Hepatocyte (in vitro differentiated cells): ENCODE results near the gene RPH3AL. TPM values are rescaled to one million over a fixed set of nuclear protein-coding genes. Genes with fewer than 3 reads are reported as not detected.

Source experiments
- DNase-seq: peaks from one replicate; pipeline ENCODE4 v3.0.0-alpha.2; 2016; ENCODE audit warnings: low spot score
- H2AFZ ChIP-seq: fragments of 200-600 bp; sonication (generic); 2 replicates; pipeline ENCODE4 v1.6.0; 2016; ENCODE audit warnings: antibody characterized with exemption, mild to moderate bottlenecking
- H3K27ac ChIP-seq: fragments of 200-600 bp; sonication (generic); 2 replicates; pipeline ENCODE4 v1.5.1; 2016; ENCODE audit warnings: mild to moderate bottlenecking
- H3K27me3 ChIP-seq: fragments of 200-600 bp; sonication (generic); 2 replicates; pipeline ENCODE4 v1.6.1; 2016
- H3K36me3 ChIP-seq: fragments of 200-600 bp; sonication (generic); replicated peaks from 2 replicates; pipeline ENCODE4 v1.5.1; 2016; ENCODE audit warnings: low read depth; ENCODE audit not compliant: insufficient read depth
- H3K4me1 ChIP-seq: fragments of 200-600 bp; sonication (generic); 2 replicates; pipeline ENCODE4 v1.5.1; 2016; ENCODE audit warnings: mild to moderate bottlenecking, moderate library complexity; ENCODE audit not compliant: insufficient read depth
- H3K4me2 ChIP-seq: fragments of 200-600 bp; sonication (generic); 2 replicates; pipeline ENCODE4 v1.6.0; 2016
- H3K4me3 ChIP-seq: fragments of 200-600 bp; sonication (generic); 2 replicates; pipeline ENCODE4 v1.5.1; 2016; ENCODE audit warnings: mild to moderate bottlenecking
- H3K79me2 ChIP-seq: fragments of 200-600 bp; sonication (generic); 2 replicates; pipeline ENCODE4 v1.6.0; 2017; ENCODE audit warnings: mild to moderate bottlenecking
- H3K9me2 ChIP-seq: fragments of 200-600 bp; sonication (generic); replicated peaks from 2 replicates; pipeline ENCODE4 v1.6.0; 2017; ENCODE audit warnings: mild to moderate bottlenecking; ENCODE audit not compliant: insufficient read depth
- H3K9me3 ChIP-seq: fragments of 200-600 bp; sonication (generic); 2 replicates; pipeline ENCODE4 v1.5.1; 2016; ENCODE audit warnings: low read depth, mild to moderate bottlenecking
- H4K20me1 ChIP-seq: fragments of 200-600 bp; sonication (generic); 2 replicates; pipeline ENCODE4 v1.6.0; 2016; ENCODE audit warnings: mild to moderate bottlenecking; ENCODE audit not compliant: insufficient read depth, poor library complexity, severe bottlenecking
- CTCF ChIP-seq: fragments of 200-600 bp; sonication (generic); IDR thresholded peaks from 2 replicates; pipeline ENCODE4 v1.5.1; 2016; ENCODE audit warnings: antibody characterized with exemption, mild to moderate bottlenecking; ENCODE audit not compliant: poor library complexity
- EZH2 ChIP-seq: fragments of 200-600 bp; sonication (generic); IDR thresholded peaks from 2 replicates; pipeline ENCODE4 v1.6.1; 2016; ENCODE audit warnings: antibody characterized with exemption, mild to moderate bottlenecking, borderline replicate concordance
- EZH2phosphoT487 ChIP-seq: fragments of 200-600 bp; sonication (generic); IDR thresholded peaks from one replicate; pipeline ENCODE4 v1.6.1; 2018; ENCODE audit warnings: antibody characterized with exemption, mild to moderate bottlenecking, low read depth, moderate library complexity; ENCODE audit not compliant: unreplicated experiment, severe bottlenecking
- WGBS: methylation state at CpG from one replicate; pipeline ENCODE4 v1.1.6; 2016; ENCODE audit warnings: low lambda C conversion rate; ENCODE audit errors: missing lambda C conversion rate; 5-methylcytosine and 5-hydroxymethylcytosine counted together
- polyA plus RNA-seq: library from polyadenylated mRNA; unstranded; fragments of >200 nt; fragmentation: Nextera tagmentation; extraction: Ambion mirVana; gene quantifications from 2 replicates; pipeline ENCODE4 v1.2.1, GENCODE V29; 2016
- total RNA-seq: library from RNA; depleted of rRNA; stranded (reverse); fragments of >200 nt; gene quantifications from 2 replicates; pipeline ENCODE4 v1.2.3, GENCODE V29; 2014

Gene RPH3AL
- total and polyA plus RNA-seq, 2 experiments from 2014 or later: 7.0 to 7.6 TPM

DNA sequence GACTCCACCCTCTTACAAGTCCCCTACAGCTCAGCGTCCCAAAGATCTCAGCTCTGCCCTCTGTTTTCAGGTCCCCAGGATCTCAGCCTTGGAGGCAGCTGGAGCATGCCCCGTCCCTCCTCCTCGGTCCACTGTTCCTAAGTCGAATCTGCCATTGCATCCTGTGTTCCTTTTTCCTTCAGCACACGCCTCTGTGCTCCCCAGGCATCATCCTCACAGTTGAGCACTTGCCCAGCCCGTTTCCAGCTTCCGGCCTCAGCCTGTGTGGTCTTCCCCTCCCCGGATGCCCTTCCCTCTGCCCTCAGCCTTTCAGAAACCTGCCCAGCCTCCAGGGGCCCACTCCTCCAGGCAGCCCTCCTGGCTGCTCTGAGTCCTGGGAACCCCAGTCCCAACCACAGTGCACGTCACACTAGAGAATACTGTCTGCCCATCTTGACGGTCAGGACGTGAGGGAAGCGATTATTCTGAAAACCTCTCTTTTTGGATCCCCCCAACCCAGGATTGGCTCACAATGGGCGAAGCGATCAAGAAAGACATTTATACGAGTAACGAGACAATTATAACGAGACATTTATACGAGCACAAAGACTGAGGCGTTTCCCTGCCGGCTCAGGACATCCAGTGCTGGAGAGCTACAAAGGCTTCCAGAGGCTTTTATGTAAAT, 41.4 kb downstream of the RPH3AL start:
- H3K9me2 ChIP-seq: no peaks in the 10 kb centered on the region
- H3K27ac ChIP-seq: no peak overlapping the region
- no peak overlapping the region for H3K4me2 ChIP-seq
- no peak overlapping the region for H2AFZ ChIP-seq
- H3K79me2 ChIP-seq: no peaks in the 10 kb centered on the region
- no peaks in the 10 kb centered on the region for H4K20me1 ChIP-seq
- no peak overlapping the region for H3K4me3 ChIP-seq
- H3K9me3 ChIP-seq: no peaks in the 10 kb centered on the region
- no peaks in the 10 kb centered on the region for H3K4me1 ChIP-seq
- no peak for DNase-seq
- no peaks in the 10 kb centered on the region for H3K36me3 ChIP-seq
- TF ChIP-seq EZH2: no peak
- TF ChIP-seq EZH2phosphoT487: no peak
- no peaks in the 10 kb centered on the region for H3K27me3 ChIP-seq
- WGBS: 86% methylated on average over 20 of the region's 20 CpGs

DNA sequence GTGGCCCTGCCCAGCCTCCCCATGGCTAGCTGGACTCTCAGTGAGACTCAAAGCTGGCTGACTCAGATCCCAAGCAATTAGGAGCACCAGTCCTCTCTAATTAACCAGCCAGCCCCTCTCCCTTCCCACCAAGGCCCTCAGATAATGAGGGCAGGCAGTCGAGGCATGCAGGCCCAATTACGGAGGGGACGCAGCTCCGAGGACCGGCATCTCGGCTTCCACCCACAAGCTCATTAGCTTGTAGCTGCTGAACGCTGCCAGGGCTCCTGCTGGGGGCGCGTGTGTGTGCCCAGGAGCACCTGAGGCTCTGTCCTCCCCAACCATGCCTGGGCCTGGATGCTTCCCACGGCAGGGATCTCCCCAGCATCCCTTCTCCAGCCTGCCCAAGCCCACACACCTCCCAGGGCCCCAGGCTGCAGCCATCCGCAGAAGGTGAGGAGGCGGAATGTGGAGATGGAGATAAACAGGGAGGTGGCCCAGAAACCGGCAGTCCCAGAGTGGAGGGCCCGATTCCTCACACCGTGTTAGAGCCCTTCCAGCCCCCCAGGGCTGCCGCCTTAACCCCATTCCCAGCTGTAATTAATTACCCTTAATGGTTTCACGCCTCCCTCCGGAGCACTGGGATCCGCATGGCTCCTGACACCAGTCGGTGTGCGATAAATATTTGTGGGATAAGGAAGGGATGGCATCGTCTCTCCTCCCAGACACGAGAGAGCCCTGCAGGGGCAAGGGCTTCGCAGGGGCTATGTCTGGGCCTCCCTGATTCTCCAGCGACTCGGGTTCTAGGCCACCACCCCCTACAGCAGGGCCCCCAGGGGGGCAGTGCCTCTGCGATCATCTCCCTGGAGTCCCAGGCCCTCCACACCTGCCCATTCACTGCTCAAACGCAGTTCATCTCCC, 42.2 kb downstream of the RPH3AL start:
- no peaks in the 10 kb centered on the region for H3K27me3 ChIP-seq
- no peak for DNase-seq
- no peak overlapping the region for H2AFZ ChIP-seq
- TF ChIP-seq EZH2 (no peak), CTCF (no peak), EZH2phosphoT487 (no peak)
- no peaks in the 10 kb centered on the region for H3K36me3 ChIP-seq
- 80% methylated on average over 28 of the region's 28 CpGs for WGBS
- no peaks in the 10 kb centered on the region for H4K20me1 ChIP-seq
- H3K9me2 ChIP-seq: no peaks in the 10 kb centered on the region
- H3K79me2 ChIP-seq: no peaks in the 10 kb centered on the region
- no peak overlapping the region for H3K27ac ChIP-seq
- no peak overlapping the region for H3K4me3 ChIP-seq
- H3K4me1 ChIP-seq: no peaks in the 10 kb centered on the region
- H3K4me2 ChIP-seq: no peak overlapping the region
- no peaks in the 10 kb centered on the region for H3K9me3 ChIP-seq

DNA sequence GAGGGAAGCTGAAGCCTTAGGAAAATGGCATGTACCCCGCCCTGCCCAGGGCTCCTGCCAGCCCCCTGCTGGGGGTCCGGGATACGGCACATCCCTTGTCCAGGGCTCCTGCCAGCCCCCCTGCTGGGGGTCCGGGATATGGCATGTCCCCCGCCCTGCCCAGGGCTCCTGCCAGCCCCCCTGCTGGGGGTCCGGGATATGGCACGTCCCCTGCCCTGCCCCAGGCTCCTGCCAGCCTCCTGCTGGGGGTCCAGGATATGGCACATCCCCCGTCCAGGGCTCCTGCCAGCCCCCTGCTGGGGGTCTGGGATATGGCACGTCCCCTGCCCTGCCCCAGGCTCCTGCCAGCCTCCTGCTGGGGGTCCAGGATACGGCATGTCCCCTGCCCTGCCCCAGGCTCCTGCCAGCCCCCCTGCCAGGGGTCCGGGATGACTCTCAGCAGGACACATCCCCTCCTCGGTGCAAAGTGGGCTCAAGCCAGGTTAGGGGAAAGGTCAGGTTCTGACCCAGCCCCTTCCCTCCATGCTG, 43.2 kb downstream of the RPH3AL start:
- H3K4me3 ChIP-seq: no peak overlapping the region
- no peaks in the 10 kb centered on the region for H3K27me3 ChIP-seq
- no peak overlapping the region for H3K4me2 ChIP-seq
- no peaks in the 10 kb centered on the region for H3K79me2 ChIP-seq
- 70% methylated on average over 8 of the region's 12 CpGs for WGBS
- H3K36me3 ChIP-seq: no peaks in the 10 kb centered on the region
- H3K4me1 ChIP-seq: no peaks in the 10 kb centered on the region
- H2AFZ ChIP-seq: no peak overlapping the region
- H3K9me2 ChIP-seq: no peaks in the 10 kb centered on the region
- DNase-seq: no peak
- H3K9me3 ChIP-seq: no peaks in the 10 kb centered on the region
- H3K27ac ChIP-seq: no peak overlapping the region
- no peaks in the 10 kb centered on the region for H4K20me1 ChIP-seq
- no peak for TF ChIP-seq EZH2
- TF ChIP-seq CTCF: peak; percentile 43
- no peak for TF ChIP-seq EZH2phosphoT487
